Fibroblast of skin of right quadriceps (primary cell): ENCODE results near the gene MCTS1.
"Not testable (repeated sequence)": the region's sequence is repeated elsewhere in the genome, so short reads cannot be mapped to it uniquely, and the experiment has no call there.

Experiments used
- DNase-seq: peaks from one replicate; pipeline ENCODE4 v3.0.0-alpha.2; 2013

MCTS1 gene

GRCh38 chrX:120603707-120604360, at the start of gene MCTS1:
Gene MCTS1 (plus strand): TSS chrX:120604101. CDS start chrX:120604237, 136 bp downstream.
- DNase-seq = peak; percentile 97

DNA sequence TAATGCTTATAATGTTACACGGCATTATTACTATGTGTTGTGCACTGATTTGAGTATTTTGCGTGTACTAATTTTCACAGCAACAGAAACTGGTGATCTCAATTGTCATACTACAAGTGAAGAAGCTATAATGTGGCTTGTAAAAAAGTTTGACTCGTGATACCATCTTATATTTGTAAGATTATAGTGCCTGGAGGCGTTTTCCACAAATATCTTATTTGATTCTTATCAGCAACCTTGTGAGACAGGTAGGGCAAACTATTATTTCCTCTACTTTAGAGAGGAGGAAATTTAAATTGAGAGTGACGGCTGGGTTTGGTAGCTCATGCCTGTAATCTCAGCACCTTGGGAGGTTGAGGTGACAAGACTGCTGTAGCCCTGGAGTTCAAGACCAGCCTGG, 47.6 kb upstream of the MCTS1 start:
- no peak for DNase-seq

DNA sequence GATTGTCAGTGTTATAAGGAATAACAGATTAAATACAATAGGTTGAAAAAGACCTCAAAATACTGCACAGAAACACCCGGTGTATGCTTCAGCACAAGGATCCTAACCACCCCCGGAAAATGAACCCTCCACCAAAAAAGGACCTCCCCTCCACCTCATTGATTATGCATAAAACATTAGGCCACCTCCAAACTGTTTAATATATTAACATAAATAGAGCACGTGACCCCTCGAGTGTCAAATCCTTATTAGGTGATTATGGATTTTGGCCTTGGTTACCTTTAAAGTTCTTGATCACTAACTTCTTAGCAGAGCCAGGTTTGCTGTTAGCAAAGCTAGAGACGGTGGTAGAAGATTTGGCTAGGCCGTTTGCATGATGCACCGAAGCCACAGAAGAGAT, 44.1 kb upstream of the MCTS1 start:
- DNase-seq = no peak

DNA sequence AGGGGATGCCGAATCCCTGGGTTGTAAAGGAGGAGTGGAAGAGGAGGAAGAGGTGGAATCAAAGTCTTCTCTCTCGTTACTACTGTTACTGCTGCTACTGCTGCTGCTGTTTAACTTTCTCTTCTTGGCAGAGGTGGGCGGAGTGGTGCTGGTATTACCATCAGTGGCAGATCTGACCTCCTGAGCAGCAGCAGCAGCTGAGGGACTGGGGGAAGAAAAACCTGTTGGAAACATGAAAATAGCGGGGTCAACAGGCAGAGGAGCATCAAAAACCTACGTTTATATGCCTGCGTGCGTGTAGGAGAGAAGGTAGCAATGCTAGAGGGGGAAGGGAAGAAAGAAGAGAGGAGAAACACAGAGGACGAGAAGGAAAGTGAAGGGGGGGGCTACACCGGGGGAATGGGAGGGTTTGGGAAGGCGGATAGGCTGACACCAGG, 43.5 kb upstream of the MCTS1 start:
- DNase-seq = peak; percentile 34

GRCh38 chrX:120560842-120561633, 42.9 kb upstream of the MCTS1 start, which contains the start of gene CUL4B:
Gene CUL4B (minus strand): TSS chrX:120560962. CDS start chrX:120560638, 324 bp downstream.
- peak; percentile 97 for DNase-seq

GRCh38 chrX:120561634-120562568, 42.0 kb upstream of the MCTS1 start:
- DNase-seq = no peak

GRCh38 chrX:120562569-120562926, 41.4 kb upstream of the MCTS1 start:
- no peak for DNase-seq

GRCh38 chrX:120564925-120565324, 39.0 kb upstream of the MCTS1 start:
- no peak for DNase-seq

DNA sequence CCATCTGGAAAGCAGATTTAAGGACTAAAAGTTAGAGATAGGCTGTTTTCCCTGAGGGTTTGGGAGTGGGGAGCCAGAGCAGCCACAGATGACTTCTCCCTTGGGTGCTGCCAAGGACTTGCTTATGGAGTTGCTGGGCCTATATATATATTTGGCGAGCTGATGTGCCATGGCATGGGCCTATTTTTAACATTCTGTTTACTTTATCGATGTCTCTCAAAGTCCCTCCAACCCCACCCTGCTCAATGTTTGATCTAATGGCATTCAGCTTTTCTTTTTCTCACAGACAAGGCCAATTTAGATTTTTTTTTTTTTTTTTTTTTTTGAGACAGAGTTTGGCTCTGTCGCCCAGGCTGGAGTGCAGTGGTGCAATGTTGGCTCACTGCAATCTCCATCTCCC, 37.1 kb upstream of the MCTS1 start:
- no peak for DNase-seq

DNA sequence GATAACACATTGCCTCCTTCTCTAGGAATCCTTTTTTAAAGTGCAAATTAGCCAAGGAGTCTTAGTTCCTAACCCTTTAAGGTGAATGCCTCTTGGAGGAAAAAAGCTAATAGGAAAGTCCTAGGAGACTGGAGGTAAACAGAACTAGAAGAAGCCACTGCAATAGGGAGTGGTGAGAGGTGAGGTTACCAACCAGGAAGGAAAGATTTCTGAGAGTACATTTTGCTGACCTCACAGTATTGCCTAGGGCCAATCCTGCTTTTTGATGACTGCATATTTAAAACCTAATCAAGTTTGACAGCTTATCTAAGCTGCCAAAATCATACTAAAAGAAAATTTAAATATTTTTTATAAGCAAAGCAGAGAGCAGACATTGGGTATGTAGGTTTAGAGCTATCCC, 35.9 kb upstream of the MCTS1 start:
- DNase-seq = no peak

DNA sequence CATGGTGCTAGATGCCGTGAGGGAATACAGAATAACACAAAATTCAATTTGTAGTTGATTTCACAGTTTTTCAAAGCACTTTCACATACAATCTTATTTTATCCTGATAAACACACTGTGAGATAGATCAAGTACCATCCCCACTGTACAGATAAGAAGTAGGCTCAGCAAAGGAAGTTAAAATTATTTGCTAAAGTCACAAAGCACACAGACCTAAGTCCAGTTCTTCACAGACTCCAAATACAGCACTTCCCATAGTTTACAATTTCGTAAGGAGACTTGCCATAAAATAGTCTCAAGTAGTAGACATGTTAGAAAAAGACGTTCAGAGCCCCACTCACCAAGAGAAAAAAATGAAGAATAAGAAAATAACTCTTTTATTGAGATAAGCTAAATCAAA, 35.3 kb upstream of the MCTS1 start:
- DNase-seq = no peak

DNA sequence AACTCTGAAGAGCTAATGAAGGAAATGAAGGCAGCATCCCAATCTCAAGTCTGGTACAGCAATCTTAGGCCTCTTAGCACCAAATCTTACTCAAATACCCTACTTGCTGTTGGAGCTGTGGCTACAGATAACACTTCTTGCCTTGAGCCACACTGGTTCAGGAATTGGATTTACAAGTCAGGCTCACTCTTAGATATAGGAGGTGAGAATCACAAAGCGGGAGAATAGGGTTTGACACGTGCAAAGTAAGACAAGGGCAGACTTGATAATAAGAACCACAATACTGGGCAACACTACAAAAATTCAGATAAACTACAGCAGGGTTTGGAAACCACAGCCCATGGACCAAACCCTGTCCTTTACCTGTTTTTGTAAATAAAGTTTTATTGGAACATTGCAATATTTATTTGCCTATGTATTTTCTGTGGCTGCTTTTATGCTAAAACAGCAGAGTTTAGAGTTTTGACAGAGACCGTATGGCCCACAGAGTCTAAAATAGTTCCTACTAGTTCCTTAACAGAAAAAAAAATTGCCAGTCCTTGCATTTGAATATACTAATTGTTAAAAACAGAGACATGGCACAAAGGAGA, 33.8 kb upstream of the MCTS1 start:
- DNase-seq = no peak

DNA sequence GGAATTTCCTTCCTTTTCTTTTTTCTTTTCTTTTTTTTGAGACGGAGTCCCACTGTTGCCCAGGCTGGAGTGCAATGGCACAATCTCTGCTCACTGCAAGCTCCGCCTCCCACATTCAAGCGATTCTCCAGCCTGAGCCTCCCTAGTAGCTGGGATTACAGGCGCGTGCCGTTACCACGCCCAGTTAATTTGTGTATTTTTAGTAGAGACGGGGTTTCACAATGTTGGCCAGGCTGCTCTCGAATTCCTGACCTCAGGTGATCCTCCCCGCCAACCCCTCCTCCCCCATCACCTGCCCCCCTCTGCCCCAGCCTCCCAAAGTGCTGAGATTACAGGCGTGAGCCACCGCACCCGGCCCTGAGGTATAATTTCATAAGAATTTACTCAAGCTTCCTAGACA, 30.1 kb upstream of the MCTS1 start:
- DNase-seq = not testable (repeated sequence)

DNA sequence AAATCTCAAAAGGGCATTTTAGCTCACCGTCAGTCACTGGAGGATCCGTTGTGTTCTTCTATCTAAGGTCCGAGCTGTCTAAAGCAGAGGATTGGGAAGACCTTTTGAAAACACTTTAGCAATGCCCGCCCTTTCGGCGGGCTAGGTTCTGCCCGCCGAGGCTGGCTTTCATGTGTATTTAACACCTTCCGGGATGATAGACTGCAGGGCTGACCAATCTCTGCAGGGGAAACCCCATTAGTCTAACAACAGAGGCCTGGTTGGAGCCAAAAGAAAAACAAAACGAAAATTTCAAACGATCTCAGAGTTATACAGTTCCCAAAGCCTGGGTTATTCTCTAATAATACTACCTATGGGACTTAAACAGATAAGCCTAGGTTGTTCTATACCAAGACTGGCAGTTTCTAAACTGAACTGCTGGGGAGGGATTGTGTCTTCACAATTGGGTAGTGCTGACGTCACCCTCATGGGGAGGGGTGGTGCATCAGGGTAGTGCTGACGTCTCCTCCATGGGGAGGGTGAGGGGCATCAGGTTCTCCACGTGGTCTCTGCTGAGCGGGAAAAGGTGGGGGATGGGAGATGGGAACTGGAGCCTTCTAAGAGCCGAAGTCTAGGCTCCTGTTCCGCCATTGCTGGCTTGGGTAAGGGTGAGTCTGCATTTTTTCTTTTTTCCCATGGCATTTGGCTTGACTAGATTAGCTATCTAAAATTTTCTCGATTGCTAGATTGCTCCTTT, 28.4 kb upstream of the MCTS1 start:
- DNase-seq = no peak

DNA sequence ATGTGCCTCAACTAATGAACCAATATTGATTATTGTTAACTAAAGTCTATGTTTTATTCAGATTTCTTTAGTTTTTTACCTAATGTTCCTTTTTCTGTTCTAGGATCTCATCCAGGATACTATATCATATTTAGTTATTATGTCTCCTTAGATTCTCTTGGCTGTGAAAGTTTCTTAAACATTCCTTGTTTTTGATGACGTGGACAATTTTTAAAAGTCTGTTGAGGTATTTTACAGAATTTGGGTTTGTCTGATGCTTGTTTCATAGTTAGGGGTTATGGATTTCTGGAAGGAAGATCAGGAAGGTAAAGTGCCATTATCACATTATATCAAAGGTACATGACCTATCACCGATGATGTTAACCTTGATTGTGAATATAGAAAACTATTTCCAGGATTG, 18.2 kb upstream of the MCTS1 start:
- no peak for DNase-seq

GRCh38 chrX:120604361-120604782, 471 bp downstream of the MCTS1 start:
- DNase-seq = peak; percentile 50

DNA sequence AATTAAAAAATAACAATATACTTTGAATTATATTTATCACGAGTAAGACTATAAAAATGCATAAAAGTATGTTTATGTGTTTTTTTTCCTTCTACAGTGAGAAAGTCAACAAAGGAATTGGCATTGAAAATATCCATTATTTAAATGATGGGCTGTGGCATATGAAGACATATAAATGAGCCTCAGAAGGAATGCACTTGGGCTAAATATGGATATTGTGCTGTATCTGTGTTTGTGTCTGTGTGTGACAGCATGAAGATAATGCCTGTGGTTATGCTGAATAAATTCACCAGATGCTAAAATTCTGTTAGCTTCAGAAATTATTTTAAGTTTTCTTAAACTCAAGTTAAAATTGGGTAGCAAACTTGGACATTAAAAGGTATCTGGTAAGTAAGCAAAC, 8.2 kb downstream of the MCTS1 start:
- no peak for DNase-seq

- DNase-seq = no peak
Observed at GRCh38 chrX:120614816-120615215, 10.9 kb downstream of the MCTS1 start.

DNA sequence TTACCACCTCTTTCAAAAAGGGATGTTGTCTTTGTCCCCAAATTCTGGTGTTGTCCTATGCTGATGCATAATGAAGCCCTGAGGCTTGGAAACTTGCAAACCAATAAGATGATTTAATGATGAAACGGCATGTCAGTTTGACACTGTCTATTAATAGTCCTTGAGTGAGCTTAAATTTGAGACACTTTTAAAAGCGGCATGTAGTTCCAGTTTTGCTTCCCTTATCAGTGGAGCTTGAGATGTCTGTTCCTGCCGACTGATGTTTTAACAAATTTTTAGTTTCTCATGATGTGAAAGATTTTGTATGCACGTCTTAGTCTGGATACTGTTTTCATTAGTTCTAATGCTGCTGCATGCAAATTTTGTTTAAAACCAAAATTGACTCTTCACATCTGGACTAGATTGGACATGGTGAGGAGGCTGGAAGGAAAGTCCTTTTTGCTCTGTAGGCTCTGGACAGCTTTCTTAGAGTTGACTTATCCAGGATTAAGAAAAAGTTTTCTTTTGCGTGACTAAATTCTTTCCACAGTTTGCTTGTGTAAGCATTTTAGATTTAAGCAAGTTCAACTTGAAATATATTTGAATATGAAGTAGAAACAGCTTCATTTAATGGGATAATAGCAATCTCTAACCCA, 14.2 kb downstream of the MCTS1 start:
- no peak for DNase-seq

GRCh38 chrX:120625371-120625770, 21.5 kb downstream of the MCTS1 start:
- DNase-seq = no peak

GRCh38 chrX:120629667-120630537, 26.0 kb downstream of the MCTS1 start, which contains the start of gene C1GALT1C1:
Gene C1GALT1C1 (minus strand): TSS chrX:120630054. CDS start chrX:120627166, 2,888 bp downstream.
- DNase-seq = peak; percentile 93
